Activated CD4-positive, alpha-beta memory T cell treated with anti-CD3 and anti-CD28 coated beads, Interleukin-2, amount 10 ng/mL, durations not matched to agents 7 days and 5 days (primary cell): Measurements from ENCODE around the gene P3R3URF. TPM values are rescaled to one million over a fixed set of nuclear protein-coding genes. Genes with fewer than 3 reads are reported as not detected.

Experiments
- CTCF ChIA-PET: fragments of 350-600 bp; sonication (Branson Sonifier 250); formaldehyde crosslinking; loops from one replicate; lab custom pipeline; 2021; ENCODE audit warnings: antibody characterized with exemption, inconsistent platforms; lab: Charles Lee
- POLR2A ChIA-PET: fragments of 350-600 bp; sonication (Branson Sonifier 250); formaldehyde crosslinking; loops from one replicate; lab custom pipeline; 2021; ENCODE audit warnings: antibody characterized with exemption; lab: Charles Lee
- DNase-seq: peaks from one replicate; pipeline ENCODE4 v3.0.0-alpha.2; 2020
- H3K27ac Mint-ChIP-seq: one replicate; pipeline ENCODE4 v1.8.0; 2021; ENCODE audit warnings: mild to moderate bottlenecking, mixed read lengths
- H3K27me3 Mint-ChIP-seq: one replicate; pipeline ENCODE4 v1.8.0; 2021; ENCODE audit warnings: mixed read lengths
- H3K36me3 Mint-ChIP-seq: one replicate; pipeline ENCODE4 v1.8.0; 2021; ENCODE audit warnings: low read depth, mixed read lengths
- H3K4me1 Mint-ChIP-seq: one replicate; pipeline ENCODE4 v1.8.0; 2021; ENCODE audit warnings: mixed read lengths
- H3K4me3 Mint-ChIP-seq: one replicate; pipeline ENCODE4 v1.8.0; 2021; ENCODE audit warnings: mild to moderate bottlenecking, mixed read lengths
- H3K9me3 Mint-ChIP-seq: one replicate; pipeline ENCODE4 v1.8.0; 2021; ENCODE audit warnings: mixed read lengths
- total RNA-seq, 2 experiments: library from RNA; stranded (reverse); gene quantifications; one replicate each; pipeline ENCODE4 v1.2.3, GENCODE V29; 2021

Gene P3R3URF
- total RNA-seq, 2 experiments from 2014 or later = not detected

DNA sequence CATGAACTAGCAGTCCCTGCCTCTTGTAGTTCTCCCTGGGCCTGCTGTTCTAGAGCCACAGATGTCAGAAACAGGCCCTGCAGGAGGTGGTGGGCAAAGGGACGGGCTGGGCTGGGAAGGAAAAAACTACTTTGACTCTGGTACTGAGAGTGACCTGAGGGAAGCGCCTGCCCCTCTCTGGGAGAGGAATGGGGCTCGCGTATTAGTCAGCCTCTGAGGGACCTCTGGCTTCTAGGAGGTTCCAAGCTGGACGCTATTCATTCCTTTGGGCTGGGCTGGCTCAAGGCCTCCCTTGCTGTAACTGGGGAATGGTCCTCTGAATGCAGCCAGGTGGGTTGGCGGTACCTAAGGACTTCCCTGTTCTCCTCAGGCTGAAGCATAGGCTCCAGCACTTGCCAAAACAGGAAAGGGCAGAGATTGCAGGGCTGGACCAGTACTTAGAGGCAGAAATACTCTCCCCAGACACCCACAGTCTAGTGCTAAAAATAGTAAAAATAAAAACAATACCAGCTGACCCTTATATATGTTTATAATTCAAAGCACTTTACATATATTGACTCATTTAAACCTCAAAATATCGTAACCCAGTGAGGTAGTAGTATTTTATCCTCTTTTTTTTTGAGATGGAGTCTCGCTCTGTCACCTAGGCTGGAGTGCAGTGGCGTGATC lies 14.9 kb upstream of the P3R3URF start:
- Mint-ChIP-seq H3K27ac (no peak overlapping the region), H3K36me3 (peaks cover 3% of the 10 kb centered on the region), H3K4me3 (no peak overlapping the region), H3K9me3 (no peaks in the 10 kb centered on the region), H3K4me1 (no peaks in the 10 kb centered on the region), H3K27me3 (no peaks in the 10 kb centered on the region)
- no peak for DNase-seq
- CTCF ChIA-PET = no interaction called here
- POLR2A ChIA-PET = no interaction called here

DNA sequence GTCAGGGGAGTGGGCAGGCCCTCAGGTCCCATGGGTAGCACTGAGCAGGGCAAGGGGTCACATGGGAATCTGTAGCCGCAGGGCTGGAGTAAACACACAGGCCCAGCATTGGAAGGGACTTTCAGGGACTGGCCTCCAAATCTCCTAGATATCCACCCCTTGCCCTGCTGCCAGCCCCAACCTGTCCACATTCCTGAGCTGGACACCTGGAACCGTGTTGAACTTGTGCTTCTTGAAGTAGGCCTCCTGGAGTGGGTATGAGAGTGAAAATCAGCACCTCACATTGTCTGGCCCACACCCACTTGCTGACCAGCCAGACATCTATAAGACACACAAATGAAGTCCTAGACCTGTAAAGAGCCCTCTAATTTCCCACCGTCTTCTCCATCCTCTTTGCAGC lies 14.3 kb upstream of the P3R3URF start:
- Mint-ChIP-seq H3K4me1 (no peaks in the 10 kb centered on the region), H3K4me3 (no peak overlapping the region)
- POLR2A ChIA-PET = no interaction called here

DNA sequence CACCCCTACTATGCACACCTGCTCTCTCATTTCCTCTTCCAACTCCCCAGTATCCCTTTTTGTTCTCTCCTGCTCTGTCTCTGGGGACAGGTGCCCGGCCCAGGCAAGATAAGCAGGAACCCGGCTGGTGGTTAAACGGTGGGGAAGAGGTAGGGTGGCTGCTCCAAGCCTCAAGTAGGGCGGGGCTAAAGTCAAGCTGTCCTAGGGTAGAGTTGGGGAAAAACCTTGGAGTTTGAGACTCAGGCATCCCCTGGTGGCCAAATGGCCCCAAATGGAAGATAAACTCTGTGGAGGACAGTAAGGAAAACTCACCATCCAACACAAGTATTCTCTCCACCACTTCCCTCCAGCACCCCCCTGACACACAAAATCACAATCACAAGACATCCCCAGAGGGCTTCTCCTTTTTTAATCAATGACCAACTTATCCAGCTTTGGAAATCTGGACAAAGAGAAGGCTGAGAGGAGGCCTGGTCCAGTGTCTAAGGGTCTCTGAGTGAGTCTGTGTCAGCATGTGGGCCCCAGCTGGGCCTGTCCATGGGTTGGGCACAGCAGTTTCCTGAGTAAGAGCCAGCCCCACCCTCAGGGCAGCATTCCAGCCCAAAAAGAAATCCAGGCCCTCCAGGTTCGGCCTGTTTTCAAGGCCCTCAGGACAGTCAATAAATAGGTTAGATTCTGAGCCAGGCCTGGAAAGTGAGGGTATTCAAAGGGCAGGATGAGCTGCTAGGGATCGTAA lies 12.2 kb upstream of the P3R3URF start:
- no peaks in the 10 kb centered on the region for H3K4me1 Mint-ChIP-seq
- ChIA-PET POLR2A (interaction anchor here (0.6 kb wide), 1 partner anchor 9 kb away, joined by 3 read pairs; no protein-coding TSS in a partner anchor), CTCF (interaction anchor here (0.5 to 1.0 kb wide), 2 partner anchors 35 to 41 kb away, joined by 3 to 4 read pairs; no protein-coding TSS in a partner anchor)
- H3K9me3 Mint-ChIP-seq = no peaks in the 10 kb centered on the region
- H3K27me3 Mint-ChIP-seq = no peaks in the 10 kb centered on the region
- H3K4me3 Mint-ChIP-seq = no peak overlapping the region
- no peak overlapping the region for H3K27ac Mint-ChIP-seq
- no peak for DNase-seq
- peaks cover 3% of the 10 kb centered on the region for H3K36me3 Mint-ChIP-seq

More for the DNA sequence above, 14.3 kb upstream of the P3R3URF start:
- Mint-ChIP-seq H3K36me3 (peaks cover 3% of the 10 kb centered on the region), H3K9me3 (no peaks in the 10 kb centered on the region), H3K27ac (no peak overlapping the region), H3K27me3 (no peaks in the 10 kb centered on the region)
- CTCF ChIA-PET = no interaction called here
- no peak for DNase-seq

DNA sequence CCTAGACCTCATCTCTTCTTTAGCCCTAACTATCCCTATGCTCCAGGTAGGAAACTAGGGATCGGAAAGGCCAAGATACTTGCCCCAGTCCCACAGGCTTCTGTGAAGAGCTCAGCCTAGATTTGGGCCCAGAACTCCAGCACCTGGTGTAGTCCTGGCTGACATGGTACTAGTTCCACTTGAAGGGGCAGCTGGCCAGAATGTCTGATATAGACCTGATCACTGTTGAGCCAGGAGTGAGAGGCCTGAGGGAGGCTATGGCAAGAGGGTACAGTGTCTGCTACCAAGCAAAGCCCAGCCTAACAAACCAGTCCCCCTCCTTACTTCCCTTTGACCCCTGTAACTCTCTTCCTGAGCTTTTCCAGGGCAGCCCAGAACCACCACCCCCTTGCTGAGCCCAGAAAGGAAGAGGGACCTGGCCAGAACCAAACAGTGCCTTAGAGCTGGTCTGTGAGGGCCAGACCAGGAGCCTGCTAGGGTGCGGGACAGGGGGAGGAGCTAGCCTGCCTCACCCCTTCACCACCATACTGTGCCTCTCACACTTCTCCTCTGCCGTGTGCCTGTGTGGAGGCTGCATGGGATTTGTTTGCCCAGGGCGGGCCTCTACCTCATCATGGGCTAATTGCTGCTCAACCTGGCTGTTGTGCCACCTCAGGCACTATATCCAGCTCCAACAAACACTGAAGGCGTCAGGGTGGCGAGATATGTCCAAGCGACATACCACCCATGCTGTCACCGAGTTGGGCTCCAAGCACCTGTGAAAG lies 11.0 kb upstream of the P3R3URF start:
- no peak for DNase-seq
- Mint-ChIP-seq H3K4me1 (no peaks in the 10 kb centered on the region), H3K4me3 (no peak overlapping the region), H3K27ac (no peak overlapping the region), H3K36me3 (peaks cover 3% of the 10 kb centered on the region), H3K27me3 (no peaks in the 10 kb centered on the region), H3K9me3 (no peaks in the 10 kb centered on the region)
- POLR2A ChIA-PET = no interaction called here
- CTCF ChIA-PET = no interaction called here

DNA sequence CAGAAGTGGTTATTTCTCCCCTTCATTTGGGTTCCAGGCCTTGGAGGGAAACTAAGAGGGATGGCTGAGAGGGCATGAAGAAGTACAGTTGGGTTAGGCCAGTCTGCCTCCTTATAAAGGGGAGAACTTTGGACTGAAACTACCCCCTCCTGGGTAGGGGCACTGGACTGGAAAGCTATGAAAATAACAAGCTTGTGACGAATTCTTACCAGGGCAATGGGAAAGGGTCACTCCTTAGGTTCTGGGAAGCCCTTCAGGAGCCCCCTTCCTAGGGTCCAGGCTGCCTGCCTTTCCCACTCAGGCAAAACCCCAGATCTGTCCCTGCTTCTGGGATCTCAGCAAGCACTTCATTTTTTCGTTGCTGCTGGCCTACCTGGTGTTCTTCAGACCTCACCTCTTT lies 9.8 kb upstream of the P3R3URF start:
- CTCF ChIA-PET = no interaction called here
- POLR2A ChIA-PET = no interaction called here
- peaks cover 3% of the 10 kb centered on the region for H3K36me3 Mint-ChIP-seq
- no peaks in the 10 kb centered on the region for H3K27me3 Mint-ChIP-seq
- no peak overlapping the region for H3K4me3 Mint-ChIP-seq
- H3K27ac Mint-ChIP-seq = no peak overlapping the region
- no peaks in the 10 kb centered on the region for H3K9me3 Mint-ChIP-seq
- H3K4me1 Mint-ChIP-seq = no peaks in the 10 kb centered on the region
- no peak for DNase-seq

DNA sequence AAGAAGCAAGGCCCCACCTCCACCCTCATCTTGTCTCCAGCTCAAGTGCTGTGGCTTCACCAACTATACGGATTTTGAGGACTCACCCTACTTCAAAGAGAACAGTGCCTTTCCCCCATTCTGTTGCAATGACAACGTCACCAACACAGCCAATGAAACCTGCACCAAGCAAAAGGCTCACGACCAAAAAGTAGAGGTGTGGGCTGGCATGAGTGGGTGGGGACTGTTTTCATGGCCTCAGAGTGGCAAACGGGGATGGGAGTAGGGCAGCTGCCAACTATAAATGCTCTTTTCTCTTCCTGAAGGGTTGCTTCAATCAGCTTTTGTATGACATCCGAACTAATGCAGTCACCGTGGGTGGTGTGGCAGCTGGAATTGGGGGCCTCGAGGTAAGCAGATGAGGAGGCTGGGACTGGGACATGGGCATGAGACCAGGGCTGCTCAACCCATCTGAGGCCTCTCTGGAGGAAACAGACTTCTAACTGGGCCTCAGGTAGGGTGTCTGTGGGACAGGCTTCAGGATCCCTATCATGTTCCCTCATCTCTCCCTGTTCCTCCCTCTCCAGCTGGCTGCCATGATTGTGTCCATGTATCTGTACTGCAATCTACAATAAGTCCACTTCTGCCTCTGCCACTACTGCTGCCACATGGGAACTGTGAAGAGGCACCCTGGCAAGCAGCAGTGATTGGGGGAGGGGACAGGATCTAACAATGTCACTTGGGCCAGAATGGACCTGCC lies 8.8 kb upstream of the P3R3URF start:
- no peaks in the 10 kb centered on the region for H3K27me3 Mint-ChIP-seq
- no peaks in the 10 kb centered on the region for H3K4me1 Mint-ChIP-seq
- POLR2A ChIA-PET = no interaction called here
- CTCF ChIA-PET = no interaction called here
- H3K27ac Mint-ChIP-seq = no peak overlapping the region
- peaks cover 3% of the 10 kb centered on the region for H3K36me3 Mint-ChIP-seq
- DNase-seq = no peak
- no peaks in the 10 kb centered on the region for H3K9me3 Mint-ChIP-seq
- H3K4me3 Mint-ChIP-seq = no peak overlapping the region

DNA sequence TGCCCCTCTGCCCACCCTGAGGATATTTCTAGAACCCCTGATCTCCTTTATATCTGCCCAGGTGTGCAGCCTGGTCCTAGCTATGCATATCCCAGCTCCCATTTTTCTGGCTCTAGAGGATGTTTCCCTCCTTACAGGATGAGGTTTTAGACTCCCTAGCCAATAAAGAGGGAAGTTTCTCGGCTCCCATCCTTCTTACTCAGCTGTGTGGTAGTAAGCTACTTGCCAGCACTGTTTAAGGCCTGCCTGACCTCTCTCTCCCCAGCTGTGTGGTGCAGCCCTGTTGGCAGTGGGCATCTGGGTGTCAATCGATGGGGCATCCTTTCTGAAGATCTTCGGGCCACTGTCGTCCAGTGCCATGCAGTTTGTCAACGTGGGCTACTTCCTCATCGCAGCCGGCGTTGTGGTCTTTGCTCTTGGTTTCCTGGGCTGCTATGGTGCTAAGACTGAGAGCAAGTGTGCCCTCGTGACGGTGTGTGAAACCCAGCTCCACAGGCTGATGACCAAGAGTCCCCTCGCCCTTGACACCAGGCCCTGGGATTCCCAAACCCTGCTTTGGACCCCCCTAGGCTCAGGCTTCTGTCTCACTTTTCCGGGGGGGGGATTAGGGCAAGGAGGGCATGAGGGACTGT lies 7.8 kb upstream of the P3R3URF start:
- POLR2A ChIA-PET = interaction anchor here (1.3 kb wide), 1 partner anchor 63 kb away, joined by 3 read pairs; the partner anchor contains the start of gene RAD54L
- Mint-ChIP-seq H3K27me3 (no peaks in the 10 kb centered on the region), H3K36me3 (no peaks in the 10 kb centered on the region), H3K27ac (no peak overlapping the region), H3K4me3 (no peak overlapping the region), H3K9me3 (no peaks in the 10 kb centered on the region), H3K4me1 (no peaks in the 10 kb centered on the region)
- DNase-seq = no peak
- CTCF ChIA-PET = interaction anchor here (1.6 to 2.3 kb wide), 2 partner anchors 40 to 149 kb away, joined by 6 to 8 read pairs; no protein-coding TSS in a partner anchor

DNA sequence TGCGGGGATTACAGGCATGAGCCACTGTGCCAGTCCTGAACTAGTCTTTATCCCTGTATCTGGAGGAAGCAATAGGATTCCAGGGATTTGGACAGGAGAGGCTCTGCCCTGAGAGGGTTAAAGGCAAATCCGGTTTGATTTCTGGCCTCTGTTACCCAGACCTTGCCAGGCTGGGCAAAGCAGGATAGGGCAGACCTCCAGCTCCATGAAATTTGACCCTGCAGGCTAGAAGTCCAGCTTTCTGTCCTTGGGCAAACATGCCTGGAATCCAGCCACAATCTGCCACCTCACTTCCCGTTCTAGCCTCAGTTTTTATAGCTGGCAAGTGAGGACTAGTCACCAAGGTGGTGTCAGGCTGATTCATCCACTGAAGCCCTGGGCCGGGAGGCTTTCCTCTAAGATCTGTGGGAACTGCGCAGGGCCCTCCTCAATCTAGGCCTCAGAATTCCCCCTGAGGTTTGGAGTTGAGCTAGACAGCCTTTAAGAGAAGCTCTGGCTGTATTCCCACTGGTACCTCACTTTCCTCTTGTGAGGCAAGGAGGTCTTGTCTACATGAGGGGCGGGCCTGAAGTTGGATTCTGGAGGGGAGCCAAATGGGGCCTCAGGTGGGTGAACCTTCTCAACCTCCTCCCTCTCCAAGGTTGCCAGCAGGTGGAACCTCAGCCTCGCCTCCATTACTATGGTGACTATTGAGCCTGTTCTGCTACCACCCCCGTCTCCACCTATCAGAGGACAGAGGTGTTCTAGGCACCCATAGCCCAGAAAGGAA lies 7.0 kb upstream of the P3R3URF start:
- DNase-seq = no peak
- H3K27me3 Mint-ChIP-seq = no peaks in the 10 kb centered on the region
- ChIA-PET CTCF (interaction anchor here (1.0 to 2.3 kb wide), 3 partner anchors 12 to 148 kb away, joined by 4 to 8 read pairs (median 6); no protein-coding TSS in a partner anchor), POLR2A (interaction anchor here (1.3 kb wide), 1 partner anchor 64 kb away, joined by 3 read pairs; the partner anchor contains the start of gene RAD54L)
- no peaks in the 10 kb centered on the region for H3K9me3 Mint-ChIP-seq
- no peaks in the 10 kb centered on the region for H3K4me1 Mint-ChIP-seq
- no peaks in the 10 kb centered on the region for H3K36me3 Mint-ChIP-seq
- no peak overlapping the region for H3K4me3 Mint-ChIP-seq
- no peak overlapping the region for H3K27ac Mint-ChIP-seq

DNA sequence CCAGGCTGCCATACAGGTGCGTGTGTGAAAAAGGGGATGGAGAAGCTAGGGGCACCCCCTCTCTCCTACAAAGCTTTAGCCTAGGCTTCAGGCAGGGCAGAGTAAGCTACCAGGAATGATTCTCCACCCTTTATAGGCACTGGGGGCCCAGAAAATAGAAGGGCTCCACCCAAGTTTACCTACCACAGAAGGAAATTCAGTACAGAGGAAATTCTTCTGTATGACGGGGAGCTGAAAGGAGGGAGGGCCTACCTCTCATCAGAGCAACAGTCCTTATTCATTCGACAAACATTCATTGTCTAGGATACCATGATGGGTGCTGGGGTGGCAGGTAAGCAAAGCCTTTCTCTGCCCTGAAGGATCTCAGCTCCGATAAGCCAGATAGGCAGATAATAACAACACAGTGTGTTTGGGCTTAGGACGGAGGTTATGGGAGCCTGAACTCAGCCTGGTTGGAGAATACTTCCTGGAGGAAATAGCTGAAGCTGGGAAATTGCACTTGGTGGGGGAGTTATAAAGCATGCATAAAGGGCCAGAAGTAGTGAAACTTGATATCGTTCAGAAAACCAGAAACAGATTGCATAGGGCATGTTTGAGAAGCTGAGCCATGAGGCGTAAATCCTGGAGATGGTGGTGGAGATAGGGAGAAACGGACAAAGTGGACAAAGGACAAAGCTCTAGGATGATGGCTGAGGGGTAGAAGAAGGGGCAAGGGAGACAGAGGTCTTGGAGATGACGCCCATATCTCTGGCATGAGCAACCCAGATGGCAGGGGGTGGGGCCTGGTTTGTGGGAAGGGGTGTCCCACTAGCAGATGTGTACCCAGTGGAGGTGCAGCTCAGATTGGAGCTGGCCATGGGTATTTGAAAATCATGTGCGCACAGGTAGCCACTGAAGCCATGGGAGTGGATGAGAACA lies 5.3 kb upstream of the P3R3URF start:
- Mint-ChIP-seq H3K27ac (no peak overlapping the region), H3K27me3 (no peaks in the 10 kb centered on the region), H3K36me3 (no peaks in the 10 kb centered on the region), H3K4me1 (no peaks in the 10 kb centered on the region), H3K9me3 (no peaks in the 10 kb centered on the region), H3K4me3 (no peak overlapping the region)
- POLR2A ChIA-PET = interaction anchor here (1.1 kb wide), 1 partner anchor 13 kb away, joined by 3 read pairs; no protein-coding TSS in a partner anchor
- CTCF ChIA-PET = interaction anchor here (0.6 to 2.4 kb wide), 7 partner anchors 15 to 145 kb away, joined by 3 to 12 read pairs (median 4); no protein-coding TSS in a partner anchor
- DNase-seq = no peak

DNA sequence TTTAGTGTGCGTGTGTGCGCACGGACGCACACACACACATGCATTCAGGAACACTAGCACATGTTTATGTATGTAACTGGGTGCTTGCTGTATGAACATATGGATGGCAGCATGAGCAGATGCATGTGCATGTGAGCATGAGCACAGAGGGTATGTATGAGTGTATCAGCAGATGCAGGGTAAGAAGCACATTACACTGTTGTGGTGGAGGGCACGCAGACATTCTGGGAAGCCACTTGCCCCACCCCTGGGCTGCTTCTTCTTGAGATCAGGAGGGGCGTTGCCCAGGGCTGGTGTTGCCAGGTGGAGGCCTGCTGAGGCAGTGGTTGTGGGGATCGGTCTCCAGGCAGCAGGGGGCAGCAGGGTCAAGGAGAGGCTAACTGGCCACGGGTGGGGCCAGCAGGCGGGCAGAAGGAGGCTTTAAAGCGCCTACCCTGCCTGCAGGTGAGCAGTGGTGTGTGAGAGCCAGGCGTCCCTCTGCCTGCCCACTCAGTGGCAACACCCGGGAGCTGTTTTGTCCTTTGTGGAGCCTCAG lies 3.9 kb upstream of the P3R3URF start:
- Mint-ChIP-seq H3K27me3 (no peaks in the 10 kb centered on the region), H3K9me3 (no peaks in the 10 kb centered on the region), H3K4me3 (no peak overlapping the region), H3K36me3 (no peaks in the 10 kb centered on the region), H3K4me1 (no peaks in the 10 kb centered on the region), H3K27ac (no peak overlapping the region)
- ChIA-PET POLR2A (no interaction called here), CTCF (interaction anchor here (1.0 kb wide), 1 partner anchor 96 kb away, joined by 5 read pairs; no protein-coding TSS in a partner anchor)
- DNase-seq = no peak
